Endothelial cell of umbilical vein (primary cell): ENCODE results near the gene TAF15. TPM values are rescaled to one million over a fixed set of nuclear protein-coding genes. Genes with fewer than 3 reads are reported as not detected.

Experiments
- BruUV-seq: library from RNA; stranded (reverse); fragments of 400-500 nt; replicated peaks from 2 replicates; lab custom pipeline; 2021; lab: Mats Ljungman, UMichigan
- CTCF ChIA-PET: fragments of 300-600, 350-600 bp; sonication (Branson Sonifier 250); formaldehyde crosslinking; loops from one replicate; lab custom pipeline; 2021; ENCODE audit warnings: antibody characterized with exemption, inconsistent platforms; lab: Charles Lee
- POLR2A ChIA-PET: fragments of 300-600, 350-600 bp; sonication (Branson Sonifier 250); formaldehyde crosslinking; loops from one replicate; lab custom pipeline; 2021; ENCODE audit warnings: antibody characterized with exemption, inconsistent platforms; lab: Charles Lee
- DNase-seq: peaks from one replicate; pipeline ENCODE4 v3.0.0-alpha.2; 2011; ENCODE audit warnings: low read depth, low spot score
- FAIRE-seq: peaks from 2 replicates; lab custom pipeline; 2011; peaks lifted over from hg19 to GRCh38; lab: Jason Lieb, UNC
- H2AFZ ChIP-seq: 2 replicates; pipeline ENCODE4 v1.6.0; 2012; ENCODE audit warnings: low read depth, low read length, control low read depth, inconsistent platforms
- H3K27ac ChIP-seq: 2 replicates; pipeline ENCODE4 v1.5.1; 2011; ENCODE audit warnings: low read depth, mild to moderate bottlenecking, control low read depth, low read length, moderate library complexity; ENCODE audit not compliant: insufficient read depth
- H3K27me3 ChIP-seq, 2 experiments: 2 replicates each; pipeline versions ENCODE4 v1.6.0 to v1.6.1; 2011; ENCODE audit warnings: low read length in 2 of 2, mixed read lengths in 1 of 2; ENCODE audit not compliant: control insufficient read depth in 2 of 2, insufficient read depth in 2 of 2
- H3K36me3 ChIP-seq, 2 experiments: 2 replicates in 1 of 2; 3 replicates in 1 of 2; pipeline ENCODE4 v1.5.1; 2011; ENCODE audit warnings: low read length in 2 of 2, mild to moderate bottlenecking in 1 of 2, moderate library complexity in 1 of 2; ENCODE audit not compliant: control insufficient read depth in 2 of 2, insufficient read depth in 2 of 2; ENCODE audit errors: extremely low read depth in 1 of 2
- H3K4me1 ChIP-seq: 3 replicates; pipeline ENCODE4 v1.5.1; 2011; ENCODE audit warnings: mild to moderate bottlenecking, low read length; ENCODE audit not compliant: control insufficient read depth, insufficient read depth; ENCODE audit errors: extremely low read depth
- H3K4me2 ChIP-seq: 2 replicates; pipeline ENCODE4 v1.6.1; 2011; ENCODE audit warnings: low read length, control low read depth, mixed read lengths; ENCODE audit not compliant: insufficient read depth
- H3K4me3 ChIP-seq, 3 experiments: fragments of 200-600 bp in 1 of 3; sonication (generic), shearing (Covaris generic) in 1 of 3; replicated peaks in 1 of 3; 2 replicates each; pipeline ENCODE4 v1.5.1; 2011 to 2016; ENCODE audit warnings: control low read depth in 3 of 3, low read length in 3 of 3, mild to moderate bottlenecking in 2 of 3, inconsistent platforms in 1 of 3, low read depth in 1 of 3, moderate library complexity in 1 of 3; ENCODE audit not compliant: insufficient read depth in 1 of 3
- H3K79me2 ChIP-seq: 2 replicates; pipeline ENCODE4 v1.6.0; 2012; ENCODE audit warnings: low read length, inconsistent platforms; ENCODE audit not compliant: control insufficient read depth, insufficient read depth
- H3K9ac ChIP-seq: replicated peaks from 2 replicates; pipeline ENCODE3; 2011; ENCODE audit warnings: low read length, control low read depth; ENCODE audit not compliant: insufficient read depth; ENCODE audit errors: extremely low read depth
- H3K9me1 ChIP-seq: replicated peaks from 3 replicates; pipeline ENCODE4 v1.6.0; 2011; ENCODE audit warnings: mild to moderate bottlenecking, low read length; ENCODE audit not compliant: control insufficient read depth, insufficient read depth; ENCODE audit errors: extremely low read depth
- H3K9me3 ChIP-seq: replicated peaks from 2 replicates; pipeline ENCODE4 v1.5.1; 2012; ENCODE audit warnings: low read length, inconsistent platforms; ENCODE audit not compliant: control insufficient read depth, insufficient read depth
- H4K20me1 ChIP-seq: replicated peaks from 2 replicates; pipeline ENCODE3; 2011; ENCODE audit warnings: mild to moderate bottlenecking, low read length; ENCODE audit not compliant: control insufficient read depth, insufficient read depth; ENCODE audit errors: extremely low read depth
- CTCF ChIP-seq, 2 donors: IDR thresholded peaks; 1 replicate in 1 of 2; 2 replicates in 1 of 2; pipeline ENCODE4 v1.5.1; 2011; ENCODE audit warnings: low read length in 2 of 2, mild to moderate bottlenecking in 2 of 2, moderate library complexity in 2 of 2, control low read depth in 1 of 2, inconsistent platforms in 1 of 2, low read depth in 1 of 2; ENCODE audit not compliant: insufficient read depth in 1 of 2; ENCODE audit errors: extremely low read depth in 1 of 2
- FOS ChIP-seq: IDR thresholded peaks from 2 replicates; pipeline ENCODE4 v1.6.1; 2011; ENCODE audit warnings: mild to moderate bottlenecking, low read length, moderate library complexity, borderline replicate concordance; ENCODE audit not compliant: insufficient read depth
- GATA2 ChIP-seq: IDR thresholded peaks from 2 replicates; pipeline ENCODE4 v1.7.0; 2011; ENCODE audit warnings: low read depth, mild to moderate bottlenecking, moderate library complexity, mixed read lengths, low read length; ENCODE audit not compliant: insufficient read length, insufficient read depth
- MYC ChIP-seq: IDR thresholded peaks from one replicate; pipeline ENCODE4 v1.6.1; 2011; ENCODE audit warnings: mild to moderate bottlenecking, low read depth, low read length
- dilution Hi-C: fragments of 300-500 bp; cut with MboI; formaldehyde crosslinking; loops from one replicate; pipeline ENCODE4 v1.15.0; 2019; ENCODE audit warnings: low sequenced_read_pairs; ENCODE audit not compliant: extremely low pct_ligation_motif_present
- intact Hi-C: fragments of 100-400 bp; cut with micrococcal nuclease; formaldehyde crosslinking; loops from one replicate; pipeline ENCODE4 v1.10.0; 2022
- polyA plus RNA-seq, 4 experiments: library from polyadenylated mRNA; depleted of rRNA in 3 of 4; stranded (reverse) in 3 of 4; unstranded in 1 of 4; fragments of >200 nt; gene quantifications; 2 replicates each; pipeline versions ENCODE4 v1.2.1 to v1.2.3, GENCODE V29; 2011 to 2012; ENCODE audit warnings: missing spikeins in 1 of 4
- total RNA-seq: library from RNA; stranded (reverse); gene quantifications from 2 replicates; pipeline ENCODE4 v1.2.3, GENCODE V29; 2021

Gene TAF15
- total and polyA plus RNA-seq, 2 donors (not counting 3 experiments of a cell fraction or from before 2014, with no cell fraction given) = 59.4 to 247 TPM

- CTCF ChIA-PET = no interaction called here
- POLR2A ChIA-PET = no interaction called here
- BruUV-seq = no TSS peak
- no peaks in the 10 kb centered on the region for H3K9me3 ChIP-seq
- no peak for FAIRE-seq
- no peaks in the 10 kb centered on the region for H3K79me2 ChIP-seq
- H3K4me3 ChIP-seq = no peak within 1 kb of the TSS
- peaks cover 10% of the 10 kb centered on the region for H3K4me1 ChIP-seq
- H3K9ac ChIP-seq = no peak within 1 kb of the TSS
- no peaks in the 10 kb centered on the region for H4K20me1 ChIP-seq
- no peak within 1 kb of the TSS for H2AFZ ChIP-seq
- H3K27ac ChIP-seq = no peak within 1 kb of the TSS
- TF ChIP-seq CTCF (IDR thresholded peaks at IDR 0.05; ENCODE audit: extremely low read depth in 1 of 2, insufficient read depth in 1 of 2, low read depth in 1 of 2, low read length in 2 of 2) (no peak), MYC (no peak), FOS (no peak), GATA2 (no peak)
- no peak for DNase-seq
- dilution Hi-C loops = no loop called here
- no peaks in the 10 kb centered on the region for H3K9me1 ChIP-seq
- intact Hi-C loops = no loop called here
- H3K4me2 ChIP-seq = no peak within 1 kb of the TSS
- H3K36me3 ChIP-seq = no peaks in the 10 kb centered on the region
- no peaks in the 10 kb centered on the region for H3K27me3 ChIP-seq
Observed at GRCh38 chr17:35868737-35869136, 59.5 kb downstream of the TAF15 start, which contains the start of gene HEATR9. Gene HEATR9, minus strand, starts transcription at chr17:35868891. Its CDS starts 149 bp downstream, at chr17:35868742.
